Urothelium cell line (cell line): ENCODE data around the gene IGLON5.

Experiments
- DNase-seq: peaks from one replicate; pipeline ENCODE4 v3.0.0; 2011; ENCODE audit warnings: low spot score, mixed read lengths
- FAIRE-seq: peaks from 2 replicates; lab custom pipeline; 2011; peaks lifted over from hg19 to GRCh38; lab: Jason Lieb, UNC

IGLON5 gene

DNA sequence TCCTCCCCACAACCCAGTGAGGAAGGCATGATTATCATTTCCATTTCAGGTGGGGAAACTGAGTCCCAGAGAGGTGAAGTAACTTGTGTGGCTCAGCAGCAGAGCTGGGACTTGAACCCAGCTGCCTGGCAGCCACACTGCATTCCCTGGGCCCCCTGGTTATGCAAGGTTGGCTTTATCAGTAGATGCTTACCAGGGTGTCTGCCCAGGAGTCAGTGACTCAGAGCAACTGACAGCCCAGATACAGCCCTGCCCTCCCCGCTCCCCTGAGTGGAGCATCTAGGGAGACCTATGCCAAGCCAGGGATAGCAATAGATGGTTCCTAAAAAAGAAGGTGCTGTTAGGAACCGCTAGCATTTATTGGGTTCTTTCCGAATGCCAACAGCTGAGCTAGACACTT, 5.9 kb downstream of the IGLON5 start:
- FAIRE-seq (no peak), DNase-seq (no peak)

DNA sequence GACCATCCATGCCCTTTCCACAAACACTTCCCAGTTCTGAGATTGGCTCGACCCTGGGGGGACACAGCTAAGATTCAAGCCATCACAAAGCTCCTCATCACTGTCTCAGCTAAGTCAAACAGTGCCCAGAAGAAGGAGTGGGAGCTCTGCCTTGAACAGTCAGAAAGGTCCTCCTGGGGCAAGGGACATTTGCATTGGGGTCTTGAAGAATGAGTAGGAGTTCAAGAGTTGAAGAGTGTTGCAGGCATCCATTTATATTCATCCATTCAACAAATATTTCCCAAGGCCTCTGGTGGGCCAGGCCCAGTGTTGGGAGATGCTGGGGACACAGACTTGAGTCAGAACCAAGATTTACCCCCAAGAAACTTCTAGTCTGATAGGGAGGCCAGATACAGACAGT, 6.5 kb downstream of the IGLON5 start:
- no peak for FAIRE-seq

DNA sequence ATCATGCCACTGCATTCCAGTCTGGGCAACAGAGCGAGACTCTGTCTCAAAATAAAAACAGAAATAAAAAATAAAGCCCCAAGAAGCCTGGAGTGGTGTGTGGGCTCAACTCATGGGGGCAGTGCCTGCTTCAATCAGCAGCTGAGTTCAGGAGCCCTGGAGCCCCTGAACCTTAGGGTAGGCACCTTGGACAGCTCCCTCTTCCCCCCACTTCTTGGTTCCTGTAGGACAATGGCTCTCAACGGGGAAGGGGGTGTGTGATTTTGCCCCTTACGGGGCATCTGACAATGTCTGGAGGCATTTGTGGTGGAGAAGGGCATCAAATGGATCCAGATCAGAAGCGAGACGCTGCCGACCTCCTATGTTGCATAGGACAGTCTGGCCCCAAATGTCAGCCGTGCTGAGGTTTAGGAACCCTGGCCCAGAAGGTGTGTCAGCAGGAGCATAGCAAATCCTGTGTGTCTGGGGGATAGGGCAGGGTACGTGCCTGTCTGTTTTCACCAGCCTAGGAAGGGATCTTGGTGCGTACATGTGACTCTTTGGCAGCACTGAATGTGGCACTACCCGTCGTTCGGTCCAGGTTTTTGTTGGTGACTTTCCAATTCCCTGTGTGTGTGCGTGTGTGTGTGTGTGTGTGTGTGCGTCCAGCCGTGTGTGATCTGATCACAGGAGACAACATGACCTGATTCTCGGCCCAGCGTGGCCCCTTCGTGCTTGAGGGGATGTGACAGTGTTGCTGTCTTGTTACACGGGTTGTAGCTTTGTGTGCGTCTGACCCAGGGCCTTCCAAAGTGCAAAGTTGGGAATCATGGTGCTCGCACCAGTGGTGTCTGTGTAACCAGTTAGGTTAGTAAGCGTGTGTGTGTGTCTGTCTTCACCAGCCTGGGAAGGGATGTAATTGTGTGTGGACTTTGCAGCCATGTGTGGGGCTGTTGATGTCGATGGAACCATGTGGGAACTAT, 7.5 kb downstream of the IGLON5 start:
- DNase-seq, result no peak
- peak; percentile 81 for FAIRE-seq

More for the DNA sequence above, 6.5 kb downstream of the IGLON5 start:
- no peak for DNase-seq

DNA sequence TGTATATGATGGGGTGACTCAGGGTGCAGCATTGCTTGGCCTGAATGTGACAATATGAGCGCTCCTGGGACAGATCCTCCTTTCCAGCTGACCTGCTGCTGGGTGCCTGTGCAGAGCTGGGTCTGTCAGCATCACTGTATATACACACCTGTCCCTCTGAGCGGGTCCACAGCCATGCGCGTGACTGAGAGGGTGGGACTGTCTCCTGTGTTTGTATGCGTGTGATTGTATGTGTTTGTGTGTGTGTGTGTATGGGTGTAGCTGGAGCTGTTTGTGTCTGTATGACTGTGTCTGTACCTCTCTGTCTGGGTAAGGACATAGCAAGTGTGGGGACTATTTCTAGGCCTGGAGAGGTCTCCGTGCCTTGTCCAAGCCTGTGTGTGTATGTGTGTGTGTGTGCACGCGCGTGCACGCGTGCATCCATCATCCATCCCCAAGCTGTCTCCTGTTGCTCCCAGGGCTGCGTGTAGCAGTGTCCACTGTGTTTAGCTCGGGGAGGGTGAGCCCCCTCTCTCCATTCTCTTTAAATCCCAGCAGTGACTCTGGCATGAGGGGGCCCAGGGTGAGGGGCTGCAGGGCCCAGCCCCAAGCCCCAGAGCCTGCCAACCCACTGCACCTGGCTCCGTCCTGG, 8.3 kb downstream of the IGLON5 start:
- FAIRE-seq, result no peak
- DNase-seq, result no peak

DNA sequence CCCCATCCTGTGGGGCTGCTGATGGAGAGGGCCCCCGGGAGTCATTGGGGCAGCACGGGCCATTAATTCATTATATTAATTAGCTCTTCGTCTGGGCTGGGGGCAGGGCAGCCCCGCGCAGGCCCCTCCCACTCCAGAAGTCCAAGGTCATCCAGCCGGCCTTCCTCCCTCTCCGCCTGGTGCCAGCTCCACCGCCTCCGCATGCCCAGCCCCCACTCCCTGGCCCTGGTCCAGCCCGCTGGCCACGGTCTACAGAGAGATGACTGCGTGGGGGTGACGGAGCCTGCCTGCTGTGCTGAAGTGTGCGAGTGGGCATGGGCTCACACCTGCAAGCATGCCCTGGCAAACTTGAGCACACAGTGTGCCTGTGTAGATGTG, 8.8 kb downstream of the IGLON5 start:
- no peak for FAIRE-seq

DNA sequence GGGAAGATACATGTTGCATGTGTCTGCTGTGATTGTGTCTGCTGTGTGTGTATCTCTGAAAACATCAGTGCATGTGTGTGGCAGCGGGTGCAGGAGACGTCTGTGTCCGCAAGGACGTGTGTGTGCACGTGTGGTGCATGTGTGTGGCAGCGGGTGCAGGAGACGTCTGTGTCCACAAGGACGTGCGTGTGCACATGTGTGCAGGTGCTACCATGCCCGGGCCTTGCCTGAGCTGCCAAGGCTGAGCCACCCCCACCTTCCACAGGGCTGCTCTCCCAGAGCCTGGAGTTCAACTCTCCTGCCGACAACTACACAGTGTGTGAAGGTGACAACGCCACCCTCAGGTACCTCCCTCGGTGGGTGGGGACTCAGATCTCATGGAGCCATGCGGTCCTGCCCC, 10.4 kb downstream of the IGLON5 start:
- DNase-seq (no peak), FAIRE-seq (no peak)

More for the DNA sequence above, 8.8 kb downstream of the IGLON5 start:
- DNase-seq, result no peak

DNA sequence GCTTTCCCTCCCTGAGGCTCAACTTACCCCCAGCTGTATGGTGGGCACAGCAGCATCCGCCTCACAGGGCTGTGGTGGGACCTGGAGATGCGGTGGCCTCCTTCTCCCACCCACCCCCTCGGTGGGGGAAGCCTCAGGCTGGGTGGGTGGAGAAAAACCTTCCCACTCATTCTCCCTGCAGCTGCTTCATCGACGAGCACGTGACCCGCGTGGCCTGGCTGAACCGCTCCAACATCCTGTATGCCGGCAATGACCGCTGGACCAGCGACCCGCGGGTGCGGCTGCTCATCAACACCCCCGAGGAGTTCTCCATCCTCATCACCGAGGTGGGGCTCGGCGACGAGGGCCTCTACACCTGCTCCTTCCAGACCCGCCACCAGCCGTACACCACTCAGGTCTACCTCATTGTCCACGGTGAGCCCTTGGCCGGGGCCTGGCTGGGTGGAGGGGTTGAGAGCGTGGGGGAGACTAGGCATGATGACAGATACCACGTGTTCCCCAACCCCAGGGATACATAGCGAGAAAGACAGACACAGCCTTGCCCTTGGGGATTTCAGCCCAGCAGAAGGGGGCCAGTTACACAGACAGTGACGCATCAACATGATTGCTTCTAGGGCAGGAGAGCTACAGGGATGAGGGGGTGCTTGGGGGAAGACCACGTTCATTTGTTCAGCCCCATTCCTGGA, 12.2 kb downstream of the IGLON5 start:
- DNase-seq (no peak), FAIRE-seq (peak; percentile 56)

DNA sequence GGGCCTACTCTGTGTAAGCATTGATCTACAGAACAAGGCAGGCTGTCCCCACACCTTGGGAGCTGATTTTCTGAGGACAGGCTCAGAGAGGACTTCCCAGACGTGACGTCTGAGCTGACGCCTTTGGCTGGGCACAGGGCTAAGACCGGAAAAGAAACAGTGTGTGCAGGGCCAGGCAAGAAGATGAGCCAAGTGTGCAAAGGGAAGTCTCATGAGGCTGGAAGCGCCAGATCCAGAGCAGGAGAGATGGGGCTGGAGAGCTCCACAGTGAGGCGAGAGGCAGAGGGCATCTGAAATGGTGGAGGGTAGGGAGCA, 12.7 kb downstream of the IGLON5 start:
- DNase-seq (no peak), FAIRE-seq (no peak)

DNA sequence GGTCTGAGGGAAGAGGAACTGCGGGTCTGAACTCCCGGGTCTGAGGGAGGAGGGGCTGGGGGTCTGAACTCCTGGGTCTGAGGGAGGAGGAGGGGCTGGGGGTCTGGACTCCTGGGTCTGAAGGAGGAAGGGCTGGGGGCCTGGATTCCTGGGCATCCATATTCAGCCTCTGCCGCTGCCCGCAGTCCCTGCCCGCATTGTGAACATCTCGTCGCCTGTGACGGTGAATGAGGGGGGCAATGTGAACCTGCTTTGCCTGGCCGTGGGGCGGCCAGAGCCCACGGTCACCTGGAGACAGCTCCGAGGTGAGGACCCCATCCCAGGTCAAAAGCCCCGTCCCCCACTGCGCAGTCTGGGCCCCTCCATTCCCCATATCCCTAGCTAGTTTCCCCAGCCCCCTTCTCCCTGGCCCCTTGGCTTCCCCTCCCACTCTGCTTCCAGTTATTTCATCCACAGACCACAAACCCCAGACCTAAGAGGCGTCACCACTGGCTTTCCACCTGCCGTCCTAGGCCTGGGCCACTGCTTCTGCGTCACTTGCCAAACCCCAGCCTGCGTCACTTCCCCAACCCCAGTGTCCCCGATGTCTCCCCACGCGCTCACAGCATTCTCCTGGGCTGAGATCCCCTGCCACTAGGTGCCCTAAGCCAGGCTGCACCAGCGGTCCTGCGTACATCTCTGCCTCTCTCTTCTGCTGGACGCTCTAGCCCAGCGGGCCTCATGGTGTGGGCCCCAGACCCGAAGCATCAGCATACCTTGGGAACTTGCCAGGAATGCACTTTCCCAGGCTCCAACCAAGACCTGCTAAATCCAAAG, 13.9 kb downstream of the IGLON5 start:
- FAIRE-seq (no peak), DNase-seq (no peak)

DNA sequence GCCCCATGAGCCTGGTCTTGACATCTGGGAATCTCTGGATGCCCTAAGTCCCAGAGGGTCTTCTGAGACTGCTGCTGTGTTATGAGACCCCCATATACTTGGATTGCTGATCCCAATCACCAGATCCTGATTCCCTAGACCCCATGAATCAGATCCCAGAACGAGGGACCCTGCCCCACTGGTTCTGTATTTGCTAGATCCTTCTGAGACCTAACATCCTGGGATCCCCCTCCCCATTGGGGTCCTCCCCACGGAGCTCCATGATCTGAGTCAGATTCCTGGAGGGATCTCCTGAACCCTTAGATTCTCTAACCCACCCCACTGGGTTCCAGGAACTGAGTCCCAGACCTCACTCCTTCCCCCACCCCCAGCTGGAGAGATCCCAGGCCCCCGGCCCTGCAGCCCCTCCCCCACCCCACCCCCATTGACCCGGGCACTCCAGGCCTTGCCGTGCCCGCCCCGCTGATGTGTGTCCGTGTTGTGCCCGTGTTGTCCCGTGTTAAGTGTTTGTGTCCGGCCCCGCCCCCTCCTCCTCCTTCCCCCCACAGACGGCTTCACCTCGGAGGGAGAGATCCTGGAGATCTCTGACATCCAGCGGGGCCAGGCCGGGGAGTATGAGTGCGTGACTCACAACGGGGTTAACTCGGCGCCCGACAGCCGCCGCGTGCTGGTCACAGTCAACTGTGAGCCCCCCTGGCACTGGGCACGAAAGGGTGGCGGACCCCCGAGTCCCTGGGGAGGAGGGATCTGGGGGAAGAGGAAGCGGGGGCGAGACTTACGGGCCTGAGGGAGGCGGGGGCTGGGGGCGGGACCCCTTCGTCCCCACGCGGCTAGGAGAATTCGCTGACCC, 15.0 kb downstream of the IGLON5 start:
- DNase-seq (no peak), FAIRE-seq (no peak)

DNA sequence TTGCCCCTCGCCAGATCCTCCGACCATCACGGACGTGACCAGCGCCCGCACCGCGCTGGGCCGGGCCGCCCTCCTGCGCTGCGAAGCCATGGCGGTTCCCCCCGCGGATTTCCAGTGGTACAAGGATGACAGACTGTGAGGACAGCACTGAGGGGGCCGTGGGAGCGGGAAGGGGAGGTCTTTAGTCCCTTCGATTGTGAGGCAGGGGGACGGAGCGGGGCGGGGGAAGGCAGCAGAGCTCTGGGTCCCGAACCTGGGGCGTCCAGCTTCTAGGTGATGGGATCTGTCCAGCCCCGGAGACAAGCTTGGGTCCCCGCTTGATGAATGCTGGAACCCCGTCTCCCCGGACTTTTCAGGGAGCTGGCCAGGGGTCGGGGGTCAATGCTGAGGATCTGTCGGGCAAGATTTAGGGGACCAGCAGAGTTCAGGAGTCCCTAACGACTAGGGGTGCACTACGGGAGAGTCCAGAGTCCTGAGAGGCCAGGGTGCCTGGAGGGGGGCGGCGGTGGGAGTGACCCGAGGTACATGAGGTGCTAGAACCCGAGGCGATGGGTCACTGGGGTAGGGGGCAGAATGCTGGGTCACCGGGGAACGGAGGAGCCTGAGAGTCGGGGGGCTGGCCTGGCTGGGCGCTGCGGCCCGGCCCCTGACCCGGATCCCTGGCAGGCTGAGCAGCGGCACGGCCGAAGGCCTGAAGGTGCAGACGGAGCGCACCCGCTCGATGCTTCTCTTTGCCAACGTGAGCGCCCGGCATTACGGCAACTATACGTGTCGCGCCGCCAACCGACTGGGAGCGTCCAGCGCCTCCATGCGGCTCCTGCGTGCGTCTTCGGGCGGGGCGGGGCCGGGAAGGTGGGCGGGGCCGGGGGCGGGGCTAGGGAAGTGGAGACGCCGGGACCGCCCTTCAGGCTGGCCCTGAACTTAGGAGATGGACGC, 15.9 kb downstream of the IGLON5 start:
- FAIRE-seq (no peak), DNase-seq (no peak)

DNA sequence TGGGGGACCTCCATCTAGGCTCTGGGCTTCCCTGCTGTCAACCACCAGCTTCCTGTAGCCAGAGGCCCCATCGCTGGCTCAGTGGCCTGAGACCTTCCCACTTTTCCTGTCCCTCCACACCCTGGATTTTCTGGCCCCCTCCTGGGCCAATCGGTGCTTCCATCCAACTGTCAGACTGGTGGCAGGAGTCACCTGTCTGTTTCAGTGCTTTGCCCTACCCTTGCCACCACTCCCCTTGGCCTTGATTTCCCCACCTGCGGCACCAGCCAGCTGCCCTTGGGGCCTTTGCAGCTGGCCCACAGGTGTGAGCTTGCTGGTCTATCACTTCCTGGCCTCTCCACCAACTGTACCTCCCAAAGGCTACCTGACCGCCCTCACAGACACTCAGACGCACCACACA, 18.0 kb downstream of the IGLON5 start:
- no peak for FAIRE-seq
- no peak for DNase-seq

DNA sequence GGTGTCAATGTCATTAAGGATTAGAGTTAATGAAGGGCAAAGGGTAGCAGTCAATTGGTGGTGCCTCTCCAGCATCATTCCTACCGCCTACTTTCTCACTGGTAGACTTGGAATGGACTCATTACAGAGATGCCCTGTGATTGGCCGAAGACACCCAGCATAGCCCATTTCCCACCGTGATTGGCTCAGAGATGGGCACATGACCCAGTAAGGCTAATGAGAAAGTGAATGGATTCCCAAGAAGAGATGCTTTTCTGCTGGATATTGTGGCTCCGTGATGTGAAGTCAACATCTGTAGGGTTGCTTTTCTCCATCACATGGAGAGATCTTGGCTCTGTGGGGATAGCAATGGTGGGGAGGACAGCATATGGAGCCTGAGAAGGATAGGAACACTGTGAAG, 18.9 kb downstream of the IGLON5 start:
- DNase-seq (no peak), FAIRE-seq (no peak)

DNA sequence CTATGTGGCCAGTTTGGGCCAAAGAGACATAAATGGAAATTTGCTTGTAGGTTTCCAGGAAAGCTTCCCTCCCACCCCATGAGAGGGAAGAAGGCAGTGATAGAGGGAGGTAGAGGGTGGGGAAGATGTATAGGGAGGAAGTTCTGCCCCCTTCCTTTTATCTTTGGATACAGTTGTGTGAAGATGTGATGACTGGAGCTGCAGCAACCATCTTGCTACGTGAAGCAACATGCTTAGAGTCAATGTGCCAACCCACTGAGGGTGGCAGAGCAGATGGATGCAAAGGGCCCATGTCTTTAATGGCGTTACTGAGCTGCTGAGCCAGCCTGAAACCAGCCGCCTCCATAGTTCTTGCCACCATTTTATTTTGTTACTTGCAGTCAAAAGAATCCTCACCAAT, 19.7 kb downstream of the IGLON5 start:
- DNase-seq, result no peak
- FAIRE-seq, result no peak

DNA sequence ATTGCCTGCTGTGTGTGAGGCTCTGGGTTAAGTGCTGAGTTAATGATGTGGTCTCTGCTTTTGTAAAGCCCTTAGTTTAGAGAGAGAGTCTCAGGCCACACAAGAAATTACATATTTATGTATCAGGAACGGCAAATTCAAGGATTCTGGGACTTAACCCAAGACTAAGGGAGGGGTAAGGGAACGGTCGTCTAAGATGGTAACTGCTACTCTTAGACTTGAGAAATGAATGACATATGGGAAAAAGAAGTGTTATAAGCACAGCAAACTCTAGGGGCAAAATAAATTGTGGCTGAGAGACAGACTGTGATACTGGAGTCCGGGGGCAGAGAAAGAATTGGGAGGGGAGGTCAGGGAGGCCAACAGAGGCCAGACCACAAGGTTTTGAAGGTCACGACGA, 20.3 kb downstream of the IGLON5 start:
- FAIRE-seq (no peak), DNase-seq (no peak)

DNA sequence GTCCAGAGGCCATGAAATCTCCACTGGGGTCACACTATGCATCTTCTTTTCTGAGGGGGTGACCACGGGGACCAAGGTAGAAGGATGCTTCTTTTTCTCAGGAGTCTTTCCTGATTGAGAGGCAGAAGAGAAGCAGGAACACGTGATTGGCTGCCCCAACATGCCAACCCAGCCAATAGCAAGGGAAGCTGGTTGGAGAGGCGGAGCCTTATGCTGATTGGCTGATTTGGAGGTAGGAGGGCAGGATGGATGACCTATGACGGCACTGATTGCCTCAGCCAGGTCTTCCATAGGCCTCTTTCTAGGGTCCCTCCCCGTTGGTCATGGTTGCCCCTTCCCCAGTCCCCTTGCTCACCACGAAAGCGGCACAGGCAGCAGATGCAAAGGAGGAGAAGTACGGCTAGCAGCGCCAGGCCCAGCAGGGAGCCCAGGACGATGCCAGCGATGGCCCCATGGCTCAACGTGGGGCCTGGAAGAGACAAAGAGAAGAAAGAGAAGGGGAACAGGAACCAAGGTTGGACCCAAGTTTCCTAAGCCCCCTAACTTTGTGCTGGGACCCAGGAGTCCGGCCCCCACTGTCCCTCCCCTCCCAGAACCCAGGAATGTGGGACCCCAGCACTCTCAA, 22.5 kb downstream of the IGLON5 start:
- FAIRE-seq (no peak), DNase-seq (no peak)

DNA sequence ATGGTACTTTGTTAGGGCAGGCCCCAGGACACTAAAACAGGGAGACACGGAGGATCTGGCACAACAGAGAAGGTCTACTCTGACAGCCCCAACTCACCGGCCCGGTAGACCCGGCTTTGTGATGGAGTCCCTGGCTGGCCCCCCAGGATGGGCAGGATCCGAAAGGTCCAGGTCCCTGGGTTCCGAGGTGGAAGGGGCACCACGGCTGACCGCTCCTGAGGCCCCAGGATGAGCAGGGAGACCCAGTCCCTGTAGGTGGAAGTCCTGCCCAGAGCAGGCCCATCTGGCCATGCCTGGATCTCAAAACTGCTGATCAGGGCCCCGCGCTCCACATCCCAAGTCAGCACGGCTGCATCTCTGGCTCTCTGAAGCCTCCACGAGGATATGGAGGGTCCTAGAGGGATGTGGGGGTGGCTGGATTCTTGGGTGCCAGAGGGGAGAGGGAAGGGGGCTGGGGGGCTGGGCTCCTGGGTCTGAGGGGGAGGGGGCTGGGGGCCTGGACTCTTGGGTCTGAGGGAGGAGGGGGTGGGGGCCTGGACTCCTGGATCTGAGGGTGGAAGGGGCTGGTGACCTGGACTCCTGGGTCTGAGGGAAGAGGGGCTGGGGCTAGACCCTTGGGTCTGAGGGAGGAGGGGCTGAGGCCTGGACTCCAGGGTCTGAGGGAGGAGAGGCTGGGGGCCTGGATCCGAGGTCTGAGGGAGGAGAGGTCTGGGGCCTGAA, 25.9 kb downstream of the IGLON5 start:
- no peak for FAIRE-seq
- no peak for DNase-seq
